GM18517 (cell line): ENCODE results near the gene DNAJB4.

Experiments used
- ATAC-seq: cut with Tn5 transposase; IDR thresholded peaks from one replicate; pipeline ENCODE4 v1.9.1; 2021; ENCODE audit warnings: mild to moderate bottlenecking, moderate library complexity; ENCODE audit not compliant: unreplicated experiment

Gene DNAJB4

GRCh38 chr1:78036450-78036849, 31.7 kb downstream of the DNAJB4 start:
- no peak for ATAC-seq

- ATAC-seq, result no peak
Observed at GRCh38 chr1:78038071-78038470, 33.3 kb downstream of the DNAJB4 start.

GRCh38 chr1:78038491-78038939, 33.8 kb downstream of the DNAJB4 start:
- no peak for ATAC-seq

- ATAC-seq, result no peak
Observed at GRCh38 chr1:78040484-78041089, 35.8 kb downstream of the DNAJB4 start.

GRCh38 chr1:78043436-78043835, 38.7 kb downstream of the DNAJB4 start:
- no peak for ATAC-seq

GRCh38 chr1:78044796-78045562, 40.2 kb downstream of the DNAJB4 start:
- no peak for ATAC-seq

- no peak for ATAC-seq
Observed at GRCh38 chr1:78045563-78045925, 40.8 kb downstream of the DNAJB4 start.

- peak; percentile 44 for ATAC-seq
Observed at GRCh38 chr1:78045926-78046778, 41.4 kb downstream of the DNAJB4 start, which contains the start of gene GIPC2. TSS of gene GIPC2 (plus strand) at chr1:78045966. CDS start at chr1:78046095, 129 bp downstream.

- no peak for ATAC-seq
Observed at GRCh38 chr1:78047106-78047505, 42.4 kb downstream of the DNAJB4 start.

GRCh38 chr1:78047631-78048030, 42.9 kb downstream of the DNAJB4 start:
- ATAC-seq, result no peak

GRCh38 chr1:78048446-78048845, 43.7 kb downstream of the DNAJB4 start:
- ATAC-seq, result no peak

GRCh38 chr1:78049396-78049795, 44.7 kb downstream of the DNAJB4 start:
- no peak for ATAC-seq

GRCh38 chr1:78051005-78051404, 46.3 kb downstream of the DNAJB4 start:
- ATAC-seq, result no peak

- ATAC-seq, result no peak
Observed at GRCh38 chr1:78052685-78053405, 48.1 kb downstream of the DNAJB4 start.

- ATAC-seq, result no peak
Observed at GRCh38 chr1:78053498-78053897, 48.8 kb downstream of the DNAJB4 start.

GRCh38 chr1:78054559-78054958, 49.8 kb downstream of the DNAJB4 start:
- no peak for ATAC-seq

- no peak for ATAC-seq
Observed at GRCh38 chr1:78054972-78055371, 50.2 kb downstream of the DNAJB4 start.

GRCh38 chr1:78055565-78056132, 50.9 kb downstream of the DNAJB4 start:
- no peak for ATAC-seq

- no peak for ATAC-seq
Observed at GRCh38 chr1:78058670-78059069, 53.9 kb downstream of the DNAJB4 start.

- no peak for ATAC-seq
Observed at GRCh38 chr1:78060857-78061563, 56.3 kb downstream of the DNAJB4 start.
